Measurements from ENCODE around the gene SH3RF3. TPM values are rescaled to one million over a fixed set of nuclear protein-coding genes. Genes with fewer than 3 reads are reported as not detected.

The SH3RF3 gene
- total RNA-seq, 3 donors from 2014 or later (not counting 1 experiment from before 2014, with no cell fraction given), result 0.23 to 0.61 (median 0.34) TPM

DNA sequence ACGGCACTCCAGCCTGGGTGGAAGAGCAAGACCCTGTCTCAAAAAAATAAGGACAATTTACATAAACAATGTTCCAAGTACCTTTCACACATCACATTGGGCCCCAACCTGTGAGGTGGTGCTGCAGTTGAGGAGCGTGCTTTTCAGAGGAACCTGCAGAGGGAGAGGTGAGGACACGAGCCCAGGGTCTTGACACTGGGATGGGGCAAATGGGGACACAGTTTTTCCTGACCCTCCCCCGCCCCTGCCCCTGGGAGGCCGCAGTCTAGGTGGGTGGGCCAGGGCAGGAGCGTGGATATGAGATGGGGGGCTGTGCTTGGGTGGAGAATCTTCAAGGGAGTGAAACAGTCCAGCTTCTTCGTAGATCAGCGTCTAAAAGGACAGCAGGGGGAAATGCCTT lies 371.9 kb downstream of the SH3RF3 start:
- ATAC-seq, result no peak

GRCh38 chr2:109501461-109501860 lies 372.5 kb downstream of the SH3RF3 start:
- peaks cover 0 to 5% of the 10 kb centered on the region in 2 donors for H3K4me1 Mint-ChIP-seq
- Histone ChIP-seq H3K27me3 (ENCODE audit: control insufficient read depth, insufficient read depth, low read length) (no peaks in the 10 kb centered on the region), H3K9me3 (ENCODE audit: control insufficient read depth, insufficient read depth, low read length) (no peaks in the 10 kb centered on the region), H3K27ac (ENCODE audit: low read length) (no peak overlapping the region), H3K36me3 (ENCODE audit: control insufficient read depth, insufficient read depth, low read length) (no peaks in the 10 kb centered on the region), H3K4me1 (ENCODE audit: control insufficient read depth, insufficient read depth, low read length) (peaks cover 5% of the 10 kb centered on the region), H3K4me3 (ENCODE audit: low read length) (no peak overlapping the region)
- TF ChIP-seq, protein P1, sequence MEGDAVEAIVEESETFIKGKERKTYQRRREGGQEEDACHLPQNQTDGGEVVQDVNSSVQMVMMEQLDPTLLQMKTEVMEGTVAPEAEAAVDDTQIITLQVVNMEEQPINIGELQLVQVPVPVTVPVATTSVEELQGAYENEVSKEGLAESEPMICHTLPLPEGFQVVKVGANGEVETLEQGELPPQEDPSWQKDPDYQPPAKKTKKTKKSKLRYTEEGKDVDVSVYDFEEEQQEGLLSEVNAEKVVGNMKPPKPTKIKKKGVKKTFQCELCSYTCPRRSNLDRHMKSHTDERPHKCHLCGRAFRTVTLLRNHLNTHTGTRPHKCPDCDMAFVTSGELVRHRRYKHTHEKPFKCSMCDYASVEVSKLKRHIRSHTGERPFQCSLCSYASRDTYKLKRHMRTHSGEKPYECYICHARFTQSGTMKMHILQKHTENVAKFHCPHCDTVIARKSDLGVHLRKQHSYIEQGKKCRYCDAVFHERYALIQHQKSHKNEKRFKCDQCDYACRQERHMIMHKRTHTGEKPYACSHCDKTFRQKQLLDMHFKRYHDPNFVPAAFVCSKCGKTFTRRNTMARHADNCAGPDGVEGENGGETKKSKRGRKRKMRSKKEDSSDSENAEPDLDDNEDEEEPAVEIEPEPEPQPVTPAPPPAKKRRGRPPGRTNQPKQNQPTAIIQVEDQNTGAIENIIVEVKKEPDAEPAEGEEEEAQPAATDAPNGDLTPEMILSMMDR (IDR thresholded peaks at IDR 0.05), result no peak
- no peaks in the 10 kb centered on the region for H3K36me3 Mint-ChIP-seq
- DNase-seq (no peak), ATAC-seq (no peak)
- intact Hi-C loops (cut with micrococcal nuclease), result no loop called here
- 88% methylated on average over 21 of the region's 21 CpGs for WGBS (ENCODE audit: insufficient coverage)
- H3K27ac Mint-ChIP-seq, result no peak overlapping the region
- H3K4me3 Mint-ChIP-seq, result no peak overlapping the region
- peaks cover 0 to 4% of the 10 kb centered on the region in 2 donors for H3K27me3 Mint-ChIP-seq (ENCODE audit: low read depth in 2 of 2)
- no peaks in the 10 kb centered on the region for H3K9me3 Mint-ChIP-seq

More for the DNA sequence above, 371.9 kb downstream of the SH3RF3 start:
- H3K9me3 ChIP-seq (ENCODE audit: control insufficient read depth, insufficient read depth, low read length), result no peaks in the 10 kb centered on the region
- Mint-ChIP-seq H3K9me3 (no peaks in the 10 kb centered on the region), H3K27me3 (ENCODE audit: low read depth in 2 of 2) (peaks cover 0 to 4% of the 10 kb centered on the region in 2 donors), H3K4me3 (no peak overlapping the region), H3K4me1 (peaks cover 0 to 5% of the 10 kb centered on the region in 2 donors), H3K27ac (no peak overlapping the region), H3K36me3 (no peaks in the 10 kb centered on the region)
- intact Hi-C loops (cut with micrococcal nuclease), result no loop called here
- no peaks in the 10 kb centered on the region for H3K27me3 ChIP-seq (ENCODE audit: control insufficient read depth, insufficient read depth, low read length)
- WGBS (ENCODE audit: insufficient coverage), result 77% methylated on average over 8 of the region's 8 CpGs
- DNase-seq, result no peak
- H3K36me3 ChIP-seq (ENCODE audit: control insufficient read depth, insufficient read depth, low read length), result no peaks in the 10 kb centered on the region
- peaks cover 5% of the 10 kb centered on the region for H3K4me1 ChIP-seq (ENCODE audit: control insufficient read depth, insufficient read depth, low read length)
- TF ChIP-seq, protein P1 (IDR thresholded peaks at IDR 0.05), result no peak
- H3K27ac ChIP-seq (ENCODE audit: low read length), result no peak overlapping the region
- H3K4me3 ChIP-seq (ENCODE audit: low read length), result no peak overlapping the region

DNA sequence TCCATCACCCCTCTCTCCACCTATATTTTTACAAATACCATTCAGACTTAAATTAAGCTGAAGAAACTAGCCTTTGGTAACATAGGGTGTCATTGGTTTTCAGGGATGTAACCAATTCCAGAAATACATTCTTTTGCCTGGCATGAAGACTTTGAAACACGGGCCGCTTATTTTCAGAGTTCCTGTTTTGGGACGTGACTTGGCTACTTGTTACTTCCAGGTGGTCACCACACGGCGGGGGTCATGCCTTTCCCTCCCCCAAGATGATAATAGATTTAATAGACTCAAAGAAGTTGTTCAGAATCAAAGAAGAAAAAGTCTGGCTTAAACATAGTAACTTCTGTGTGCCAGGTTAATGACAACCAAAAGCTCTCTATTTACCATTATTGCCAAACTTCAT lies 374.2 kb downstream of the SH3RF3 start:
- Histone ChIP-seq H3K4me3 (ENCODE audit: low read length) (no peak overlapping the region), H3K36me3 (ENCODE audit: control insufficient read depth, insufficient read depth, low read length) (no peaks in the 10 kb centered on the region), H3K27ac (ENCODE audit: low read length) (no peak overlapping the region), H3K9me3 (ENCODE audit: control insufficient read depth, insufficient read depth, low read length) (no peaks in the 10 kb centered on the region), H3K4me1 (ENCODE audit: control insufficient read depth, insufficient read depth, low read length) (peaks cover 5% of the 10 kb centered on the region), H3K27me3 (ENCODE audit: control insufficient read depth, insufficient read depth, low read length) (no peaks in the 10 kb centered on the region)
- DNase-seq (no peak), ATAC-seq (no peak)
- H3K27ac Mint-ChIP-seq, result no peak overlapping the region
- TF ChIP-seq, protein P1 (IDR thresholded peaks at IDR 0.05), result no peak
- no peak overlapping the region for H3K4me3 Mint-ChIP-seq
- H3K36me3 Mint-ChIP-seq, result no peaks in the 10 kb centered on the region
- H3K4me1 Mint-ChIP-seq, result peaks cover 0 to 5% of the 10 kb centered on the region in 2 donors
- peaks cover 2 to 4% of the 10 kb centered on the region in 2 donors for H3K27me3 Mint-ChIP-seq (ENCODE audit: low read depth in 2 of 2)
- WGBS (ENCODE audit: insufficient coverage), result 45% methylated on average over 3 of the region's 5 CpGs
- no peaks in the 10 kb centered on the region for H3K9me3 Mint-ChIP-seq
- intact Hi-C loops (cut with micrococcal nuclease), result no loop called here

- 17% methylated on average over 7 of the region's 7 CpGs for WGBS (ENCODE audit: insufficient coverage)
- no peak overlapping the region for H3K27ac Mint-ChIP-seq
- H3K27me3 Mint-ChIP-seq (ENCODE audit: low read depth in 2 of 2), result peaks cover 8 to 10% of the 10 kb centered on the region in 2 donors
Measured at GRCh38 chr2:109507217-109507616, 378.2 kb downstream of the SH3RF3 start.

More at GRCh38 chr2:109507217-109507616, 378.2 kb downstream of the SH3RF3 start:
- H3K9me3 Mint-ChIP-seq, result no peaks in the 10 kb centered on the region
- H3K4me3 Mint-ChIP-seq, result no peak overlapping the region
- Histone ChIP-seq H3K36me3 (ENCODE audit: control insufficient read depth, insufficient read depth, low read length) (no peaks in the 10 kb centered on the region), H3K9me3 (ENCODE audit: control insufficient read depth, insufficient read depth, low read length) (no peaks in the 10 kb centered on the region), H3K4me1 (ENCODE audit: control insufficient read depth, insufficient read depth, low read length) (no peaks in the 10 kb centered on the region), H3K4me3 (ENCODE audit: low read length) (no peak overlapping the region), H3K27me3 (ENCODE audit: control insufficient read depth, insufficient read depth, low read length) (no peaks in the 10 kb centered on the region), H3K27ac (ENCODE audit: low read length) (no peak overlapping the region)
- peaks cover 0 to 1% of the 10 kb centered on the region in 2 donors for H3K4me1 Mint-ChIP-seq
- intact Hi-C loops (cut with micrococcal nuclease), result no loop called here
- ATAC-seq (no peak), DNase-seq (no peak)
- H3K36me3 Mint-ChIP-seq, result no peaks in the 10 kb centered on the region
- TF ChIP-seq, protein P1 (IDR thresholded peaks at IDR 0.05), result no peak
